GM19035 (cell line): Measurements from ENCODE around the gene FARP2.
"Not testable (repeated sequence)": the region's sequence is repeated elsewhere in the genome, so short reads cannot be mapped to it uniquely, and the experiment has no call there.

Experiments
- ATAC-seq: cut with Tn5 transposase; IDR thresholded peaks from one replicate; pipeline ENCODE4 v1.9.1; 2021; ENCODE audit not compliant: unreplicated experiment

The FARP2 gene

GRCh38 chr2:241408849-241409248 lies 52.8 kb downstream of the FARP2 start:
- no peak for ATAC-seq

GRCh38 chr2:241410739-241411176 lies 54.7 kb downstream of the FARP2 start:
- ATAC-seq: no peak

DNA sequence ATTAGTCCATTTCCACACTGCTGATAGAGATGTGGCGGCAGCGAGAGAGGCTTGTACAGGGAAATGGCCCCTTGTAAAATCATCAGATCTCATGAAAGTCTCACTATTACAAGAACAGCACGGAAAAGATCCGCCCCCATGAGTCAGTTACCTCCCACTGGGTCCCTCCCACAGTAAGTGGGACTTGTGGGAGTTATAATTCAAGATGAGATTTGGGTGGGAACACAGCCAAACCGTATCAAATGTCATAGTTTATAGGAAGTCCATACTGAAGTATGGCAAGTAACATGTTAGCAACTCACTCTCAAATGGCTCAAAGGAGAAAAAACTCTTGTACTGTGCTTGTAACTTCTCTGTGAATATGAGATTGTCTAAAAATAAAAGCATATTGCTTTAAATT lies 56.1 kb downstream of the FARP2 start:
- no peak for ATAC-seq

DNA sequence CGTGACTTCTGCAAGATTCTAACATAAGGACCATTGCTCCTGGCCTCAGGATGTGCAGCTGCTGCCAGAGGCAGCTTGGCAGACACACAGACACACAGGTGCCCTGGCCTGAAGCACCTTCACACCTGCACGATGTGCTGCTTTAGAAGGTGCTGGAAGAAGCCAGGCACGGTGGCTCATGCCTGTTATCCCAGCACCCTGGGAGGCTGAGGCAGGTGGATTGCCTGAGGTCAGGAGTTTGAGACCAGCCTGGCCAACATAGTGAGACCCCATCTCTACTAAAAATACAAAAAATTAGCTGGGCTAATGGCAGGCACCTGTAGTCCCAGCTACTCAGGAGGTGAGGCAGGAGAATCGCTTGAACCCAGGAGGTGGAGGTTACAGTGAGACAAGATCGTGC lies 57.4 kb downstream of the FARP2 start:
- not testable (repeated sequence) for ATAC-seq

DNA sequence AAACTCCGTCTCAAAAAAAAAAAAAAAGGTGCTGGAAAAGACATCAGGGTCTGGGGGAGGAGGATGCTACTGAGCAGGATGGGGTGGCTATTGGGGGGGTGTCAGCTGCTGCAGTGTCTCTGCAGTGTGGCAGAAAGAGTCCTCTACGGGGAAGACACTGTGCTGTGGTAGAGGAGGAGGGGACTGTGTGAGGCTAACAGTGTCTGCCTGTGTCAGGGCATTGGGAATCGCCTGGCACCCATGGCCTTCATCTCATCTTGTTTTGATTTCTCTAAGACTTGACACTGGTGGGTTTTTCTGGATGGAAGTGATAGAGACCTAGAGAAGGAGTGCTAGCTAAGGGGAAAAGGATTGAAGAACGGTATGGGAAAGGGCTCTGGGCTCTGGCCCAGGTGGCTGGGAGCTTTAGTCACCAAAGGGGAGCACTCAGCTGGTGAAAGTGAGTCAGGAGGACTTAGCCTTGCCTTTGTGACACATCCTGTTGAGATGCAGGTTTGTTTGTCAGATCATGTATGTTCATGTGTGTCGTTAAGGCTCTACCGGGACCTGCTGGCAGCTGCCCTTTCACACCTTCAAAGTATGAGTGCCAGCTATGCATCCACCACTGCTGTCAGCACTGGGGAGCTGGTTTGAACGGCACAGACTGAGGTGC lies 58.0 kb downstream of the FARP2 start:
- ATAC-seq: no peak

DNA sequence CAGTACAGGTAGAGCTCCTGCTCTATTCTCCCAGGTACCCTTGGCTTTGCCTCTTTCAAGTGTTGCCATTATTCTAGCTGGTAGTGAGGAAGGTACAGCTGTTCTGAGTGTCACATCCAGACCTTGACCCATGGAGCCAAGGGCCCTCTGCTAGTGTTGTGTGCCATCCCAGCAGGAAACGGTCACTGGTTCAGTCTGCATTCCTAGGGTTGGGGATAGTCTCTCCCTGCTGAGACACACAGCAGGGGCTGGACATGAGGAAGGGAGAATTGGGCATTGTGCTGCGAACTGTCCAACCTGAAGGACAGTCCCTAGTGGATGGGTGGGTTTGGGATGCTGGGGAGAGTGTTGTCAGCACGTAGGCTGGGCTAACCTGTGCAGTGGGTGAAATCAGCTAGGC lies 59.1 kb downstream of the FARP2 start:
- no peak for ATAC-seq

DNA sequence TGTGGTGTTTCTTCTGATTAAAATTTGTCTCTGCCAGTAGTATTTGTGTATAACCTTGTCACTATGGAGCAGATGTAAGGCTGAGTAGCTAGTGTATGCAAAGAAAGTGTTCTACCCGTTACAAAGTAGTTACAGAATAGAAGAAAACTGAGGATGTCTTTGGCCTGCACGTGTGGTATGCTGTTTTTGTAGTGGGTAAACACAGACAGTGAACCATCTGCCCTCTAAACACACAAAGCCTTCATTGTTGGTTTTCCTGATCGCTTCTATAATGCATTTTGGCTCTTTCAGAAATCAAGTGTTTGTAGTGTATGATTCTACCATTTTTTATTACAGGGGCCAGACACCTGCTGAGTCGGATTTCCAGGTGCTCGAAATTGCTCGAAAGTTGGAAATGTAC lies 61.5 kb downstream of the FARP2 start:
- no peak for ATAC-seq

DNA sequence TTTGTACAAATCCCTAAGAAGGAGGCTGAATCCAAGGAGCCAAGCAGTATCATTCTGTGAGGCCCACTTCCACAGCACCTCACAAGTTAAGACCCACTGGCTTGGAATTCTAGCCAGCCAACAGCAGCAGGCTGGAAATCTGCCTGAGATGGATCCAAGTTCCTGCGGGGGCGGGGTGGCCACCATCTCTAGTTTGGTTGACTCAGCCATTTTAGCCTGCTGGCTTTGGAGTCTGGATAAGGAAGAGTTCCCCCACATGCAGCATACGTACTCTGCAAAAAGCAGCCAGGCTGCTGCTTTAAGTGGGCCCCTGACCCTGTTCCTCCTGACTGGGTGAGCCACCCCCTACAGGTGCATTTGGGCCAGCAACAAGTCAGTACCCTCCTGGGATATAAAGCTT lies 65.2 kb downstream of the FARP2 start:
- ATAC-seq: no peak

GRCh38 chr2:241421942-241422341 lies 65.9 kb downstream of the FARP2 start:
- ATAC-seq: not testable (repeated sequence)

DNA sequence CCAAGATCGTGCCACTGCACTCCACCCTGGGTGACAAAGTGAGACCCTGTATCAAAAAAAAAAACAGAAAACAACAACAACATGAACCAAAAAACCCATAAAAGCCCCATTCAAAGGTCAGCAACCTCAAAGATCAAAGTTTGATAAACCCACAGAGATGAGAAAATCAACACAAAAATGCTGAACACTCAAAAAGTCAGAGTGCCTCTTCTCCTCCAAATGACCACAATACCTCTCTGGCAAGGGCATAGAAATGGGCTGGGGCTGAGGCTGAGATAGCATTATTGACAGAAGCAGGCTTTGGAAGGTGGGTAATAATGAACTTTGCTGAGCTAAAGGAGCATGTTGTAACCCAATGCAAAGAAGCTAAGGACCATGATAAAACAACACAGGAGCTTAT lies 66.3 kb downstream of the FARP2 start:
- no peak for ATAC-seq

GRCh38 chr2:241423489-241423888 lies 67.4 kb downstream of the FARP2 start:
- not testable (repeated sequence) for ATAC-seq

DNA sequence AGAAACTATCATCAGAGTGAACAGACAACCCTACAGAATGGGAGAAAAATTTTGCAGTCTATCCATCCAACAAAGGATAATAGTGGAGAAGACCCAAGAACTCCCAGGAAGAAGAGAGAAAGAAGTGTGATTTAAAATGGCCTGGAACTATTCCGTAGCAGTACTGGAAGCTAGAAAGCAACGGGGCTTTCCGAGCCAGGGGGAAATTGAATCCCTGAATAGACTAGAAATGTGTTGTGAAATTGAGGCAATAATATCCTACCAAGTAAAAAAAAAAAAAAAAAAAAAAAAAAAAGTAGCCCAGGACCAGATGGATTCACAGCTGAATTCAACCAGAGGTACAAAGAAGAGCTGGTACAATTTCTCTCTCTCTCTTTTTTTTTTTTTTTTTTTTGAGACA lies 69.3 kb downstream of the FARP2 start:
- no peak for ATAC-seq

DNA sequence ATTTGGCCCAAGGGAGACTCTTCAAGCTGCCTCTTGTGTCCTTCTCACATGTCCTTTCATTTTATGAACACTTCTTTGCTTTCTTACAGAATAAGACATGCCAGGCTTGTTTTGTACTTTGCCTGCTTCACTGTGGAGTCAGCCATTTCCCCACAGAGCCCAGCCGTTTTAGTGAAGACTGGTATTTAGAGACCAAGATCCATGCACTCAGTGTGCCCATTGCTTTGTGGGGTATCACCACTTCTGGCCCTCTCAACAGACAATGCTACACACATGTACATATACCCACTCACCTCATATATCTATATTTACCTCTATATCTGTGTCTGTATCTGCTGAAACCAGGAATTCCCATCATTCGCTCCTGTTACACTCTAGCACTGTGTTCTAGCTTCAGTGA lies 74.1 kb downstream of the FARP2 start:
- ATAC-seq: no peak

GRCh38 chr2:241432824-241433448 lies 76.9 kb downstream of the FARP2 start:
- no peak for ATAC-seq

- ATAC-seq: no peak
Observed at GRCh38 chr2:241437179-241437578, 81.1 kb downstream of the FARP2 start.

- no peak for ATAC-seq
Observed at GRCh38 chr2:241441492-241441891, 85.4 kb downstream of the FARP2 start.

- ATAC-seq: no peak
Observed at GRCh38 chr2:241443486-241444223, 87.6 kb downstream of the FARP2 start.

GRCh38 chr2:241445426-241445825 lies 89.3 kb downstream of the FARP2 start:
- no peak for ATAC-seq

GRCh38 chr2:241450092-241450491 lies 94.0 kb downstream of the FARP2 start:
- not testable (repeated sequence) for ATAC-seq

- ATAC-seq: no peak
Observed at GRCh38 chr2:241451840-241452506, 95.9 kb downstream of the FARP2 start.

GRCh38 chr2:241453919-241454318 lies 97.8 kb downstream of the FARP2 start:
- not testable (repeated sequence) for ATAC-seq
